HG03442 (cell line): Measurements from ENCODE around the gene ARMC3.
"Not testable (repeated sequence)": the region's sequence is repeated elsewhere in the genome, so short reads cannot be mapped to it uniquely, and the experiment has no call there.

Source experiments
- ATAC-seq: cut with Tn5 transposase; IDR thresholded peaks from one replicate; pipeline ENCODE4 v1.9.1; 2021; ENCODE audit warnings: mild to moderate bottlenecking, moderate library complexity; ENCODE audit not compliant: unreplicated experiment

Gene ARMC3

DNA sequence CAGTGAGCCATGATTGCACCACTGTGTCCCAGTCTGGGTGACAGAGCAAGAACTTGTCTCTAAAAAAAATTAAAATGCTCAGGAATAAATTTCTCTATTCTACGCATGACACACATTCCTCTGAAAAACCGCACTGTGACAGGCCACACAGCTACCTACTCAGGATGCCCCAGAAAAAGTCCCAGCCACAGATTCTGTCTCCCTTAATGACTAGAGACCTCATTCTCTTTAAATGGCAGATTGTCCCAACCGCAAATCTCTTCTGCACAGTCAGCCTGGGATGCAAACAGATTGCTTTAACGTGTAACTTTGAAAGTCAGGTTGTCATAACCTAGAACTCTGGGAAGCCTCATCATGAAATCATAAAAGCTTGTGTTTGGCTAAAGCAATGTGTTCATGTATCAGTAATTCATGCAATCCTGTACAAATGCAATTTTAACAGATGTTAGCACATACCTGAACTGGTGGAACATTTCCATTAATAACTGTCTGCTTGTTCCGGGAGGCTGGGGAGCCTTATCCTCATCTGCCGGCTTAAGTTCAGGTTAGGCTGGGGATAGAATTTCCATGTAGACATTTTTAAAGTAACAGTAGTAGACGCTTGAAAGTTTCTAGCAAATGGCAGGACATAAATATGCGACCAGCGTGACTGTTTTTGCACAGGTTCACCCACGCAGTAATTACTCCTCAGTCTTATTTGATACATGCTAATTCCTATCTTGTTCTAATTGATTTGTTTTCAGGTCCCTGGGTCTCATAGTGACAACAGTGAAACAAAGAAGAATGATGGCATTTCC, 141.4 kb downstream of the ARMC3 start:
- ATAC-seq, result no peak

GRCh38 chr10:23070092-23070912, 142.4 kb downstream of the ARMC3 start:
- peak; percentile 4 for ATAC-seq

DNA sequence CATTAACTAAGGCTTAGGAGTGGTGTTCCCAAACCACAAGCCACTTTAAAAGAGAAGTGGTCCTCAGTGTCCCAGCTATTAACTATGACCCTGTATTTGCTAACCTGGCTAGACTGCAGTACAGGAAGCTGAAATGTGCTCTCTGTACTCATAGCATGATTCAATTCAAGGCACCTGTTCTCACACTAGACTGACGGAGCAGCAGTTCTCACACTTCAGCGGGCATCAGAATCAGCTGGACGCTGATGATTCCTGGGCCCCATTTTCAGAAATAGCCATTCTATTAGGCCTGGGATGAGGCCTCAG, 143.0 kb downstream of the ARMC3 start:
- ATAC-seq, result peak; percentile 54

GRCh38 chr10:23072593-23072992, 144.7 kb downstream of the ARMC3 start:
- ATAC-seq, result not testable (repeated sequence)

DNA sequence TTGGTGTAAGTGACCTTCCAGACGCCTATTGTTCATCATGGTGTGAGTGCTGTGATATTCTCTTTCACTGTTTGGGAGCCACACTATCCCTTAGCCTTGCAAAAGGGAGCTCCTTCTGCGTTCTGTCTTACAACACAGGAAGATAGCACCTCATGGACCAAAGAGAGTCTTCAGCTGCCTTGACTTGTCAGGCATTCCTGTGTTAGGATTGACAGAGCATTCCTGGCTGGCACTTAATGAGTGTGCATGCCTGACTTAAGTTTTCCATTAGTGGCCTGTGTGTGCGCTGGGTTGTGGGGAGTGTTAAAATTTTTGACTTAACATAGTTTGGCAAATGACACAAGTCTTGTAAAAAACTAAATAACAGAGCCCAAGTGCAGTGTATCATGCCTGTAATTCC, 145.7 kb downstream of the ARMC3 start:
- no peak for ATAC-seq

DNA sequence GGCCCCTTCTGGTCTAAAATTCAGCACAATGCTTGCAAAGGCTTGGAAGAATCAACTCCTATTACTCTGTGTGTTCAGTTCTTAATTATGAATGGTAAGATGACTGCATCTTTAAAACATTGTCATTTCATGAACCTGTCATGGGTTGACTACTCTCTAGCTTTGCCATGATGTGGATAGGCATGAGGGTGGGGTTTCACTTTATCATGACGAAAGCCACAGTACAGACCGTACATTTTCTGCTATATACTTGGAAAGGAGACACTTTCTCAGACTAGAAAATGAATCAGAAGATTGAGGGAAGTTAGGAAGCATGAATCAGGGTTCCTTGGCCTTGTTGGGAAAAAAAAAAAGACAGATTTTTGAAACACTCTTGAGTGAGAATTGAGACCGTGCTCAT, 147.8 kb downstream of the ARMC3 start:
- no peak for ATAC-seq

DNA sequence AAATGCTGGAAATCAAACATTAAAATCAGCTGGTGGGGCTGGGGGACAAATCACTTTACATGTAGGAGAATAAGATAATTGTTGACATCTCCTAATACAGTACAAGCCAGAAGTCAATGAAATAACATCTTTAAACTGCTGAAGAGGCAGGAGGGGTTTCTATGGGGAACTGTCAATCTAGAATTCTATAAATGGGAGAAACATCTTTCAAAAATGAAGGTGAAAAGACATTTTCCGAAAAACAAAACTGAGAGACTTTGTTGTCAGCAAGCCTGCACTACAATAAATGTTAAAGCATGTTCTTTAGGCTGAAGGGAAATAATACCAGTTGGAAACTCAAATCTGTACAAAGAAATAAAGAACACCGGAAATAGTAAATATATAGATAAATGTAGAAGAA, 150.3 kb downstream of the ARMC3 start:
- no peak for ATAC-seq

GRCh38 chr10:23079700-23080099, 151.8 kb downstream of the ARMC3 start:
- ATAC-seq, result no peak

DNA sequence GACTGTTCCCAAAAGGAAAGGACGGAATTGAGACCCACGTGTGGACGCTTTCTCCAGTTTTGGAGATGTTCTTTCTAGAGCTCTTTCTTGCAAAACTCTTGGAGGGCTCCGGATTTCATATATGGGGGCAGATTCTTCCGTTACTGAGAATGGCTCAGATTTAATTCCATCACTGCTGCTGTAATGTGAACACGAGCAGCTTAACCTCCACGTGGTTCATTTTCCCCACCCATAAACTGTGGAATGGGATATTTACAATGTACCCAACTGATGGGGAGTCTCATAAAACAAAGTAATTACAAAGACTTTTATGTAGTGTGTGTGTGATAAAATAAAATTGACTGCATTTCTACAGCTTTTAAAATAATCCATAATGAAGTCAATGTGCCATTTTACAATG, 152.4 kb downstream of the ARMC3 start:
- ATAC-seq, result no peak

DNA sequence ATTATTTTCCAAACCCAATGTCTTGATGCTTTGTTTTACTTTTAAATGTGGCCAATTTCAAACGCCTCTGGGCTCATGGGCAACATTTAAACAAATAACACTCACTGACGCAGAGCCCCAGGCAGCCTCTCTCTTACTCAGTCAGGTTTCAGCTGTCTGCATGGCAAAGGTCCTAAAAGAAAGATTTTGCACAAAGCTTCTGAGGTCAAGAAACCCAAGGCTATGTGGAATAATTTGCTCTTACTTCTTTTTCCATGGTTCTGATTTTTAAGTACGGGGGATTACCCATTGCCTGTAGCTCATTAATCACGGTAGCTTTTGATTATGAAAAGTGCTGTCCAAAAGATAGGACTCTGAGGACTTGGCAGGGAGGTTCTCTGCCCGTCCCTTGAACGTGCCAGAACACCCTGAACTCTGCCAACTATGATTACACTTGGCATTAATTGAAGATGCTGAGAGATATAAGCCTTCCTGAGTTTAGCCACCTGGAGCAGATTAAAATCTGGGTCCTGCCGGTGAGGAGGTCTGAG, 153.4 kb downstream of the ARMC3 start:
- ATAC-seq, result no peak

DNA sequence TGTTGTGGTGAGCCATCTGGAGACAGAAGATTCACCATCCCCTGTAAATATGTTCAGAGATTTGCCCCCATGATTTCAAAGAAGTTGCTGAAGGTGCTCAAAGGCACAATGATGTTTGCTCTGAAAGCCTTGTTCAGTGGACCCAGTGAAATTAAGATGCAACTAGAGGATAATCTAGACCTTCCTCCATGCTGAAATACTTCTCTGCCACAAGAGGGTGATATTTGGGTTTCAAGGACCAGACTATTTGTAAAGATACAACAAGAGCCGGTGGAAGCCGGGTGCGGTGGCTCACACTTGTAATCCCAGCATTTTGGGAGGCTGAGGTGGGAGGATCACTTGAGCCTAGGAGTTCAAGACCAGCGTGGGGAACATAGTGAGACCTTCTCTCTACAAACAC, 154.0 kb downstream of the ARMC3 start:
- no peak for ATAC-seq
